NCI-H748 (cell line): ENCODE measurements around the gene MRPL51.
"Not testable (repeated sequence)": the region's sequence is repeated elsewhere in the genome, so short reads cannot be mapped to it uniquely, and the experiment has no call there.

Experiments used
- DNase-seq: peaks from one replicate; lab custom pipeline; 2025; ENCODE audit not compliant: unreplicated experiment; lab: John Stamatoyannopoulos, UW

The MRPL51 gene

DNA sequence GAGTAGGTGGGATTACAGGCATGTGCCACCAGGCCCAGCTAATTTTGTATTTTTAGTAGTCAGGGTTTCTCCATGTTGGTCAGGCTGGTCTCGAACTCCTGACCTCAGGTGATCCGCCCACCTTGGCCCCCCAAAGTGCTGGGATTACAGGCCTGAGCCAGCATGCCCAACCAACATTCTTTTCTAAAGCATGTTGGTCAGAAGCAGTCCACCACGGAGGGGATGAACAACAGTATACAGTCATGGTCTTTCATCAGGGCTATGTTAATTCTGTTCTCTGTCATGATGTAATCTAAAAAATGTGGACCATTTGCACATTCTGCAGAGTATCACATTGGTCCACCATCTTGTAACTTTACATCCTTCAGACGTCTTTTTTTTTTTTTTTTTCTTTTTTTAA, 3.6 kb downstream of the MRPL51 start:
- no peak for DNase-seq

GRCh38 chr12:6488240-6488639, 4.8 kb downstream of the MRPL51 start:
- no peak for DNase-seq

GRCh38 chr12:6478416-6478815, 14.6 kb downstream of the MRPL51 start:
- no peak for DNase-seq

- DNase-seq, result not testable (repeated sequence)
Observed at GRCh38 chr12:6477601-6478377, 15.3 kb downstream of the MRPL51 start.

DNA sequence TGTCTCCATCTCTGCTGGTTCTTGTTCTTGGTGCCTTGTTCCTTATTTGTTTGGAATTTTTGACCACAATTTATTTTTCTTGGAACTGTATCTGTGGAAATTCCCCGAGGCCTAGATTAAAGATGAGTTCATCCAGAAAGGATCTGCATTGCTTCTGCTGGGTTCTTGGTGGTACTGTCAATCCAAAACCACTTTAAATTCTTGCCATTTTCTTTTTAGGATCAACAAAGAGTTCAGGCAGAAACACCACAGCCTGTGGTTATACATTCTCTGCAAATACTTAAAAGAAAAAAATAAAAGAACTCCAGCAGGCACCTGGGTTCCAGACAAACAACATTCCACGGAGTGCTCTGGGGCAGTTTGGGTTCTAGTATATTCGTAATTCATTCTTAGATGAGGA, 16.6 kb downstream of the MRPL51 start:
- DNase-seq, result no peak

- not testable (repeated sequence) for DNase-seq
Observed at GRCh38 chr12:6475233-6475975, 17.7 kb downstream of the MRPL51 start.

DNA sequence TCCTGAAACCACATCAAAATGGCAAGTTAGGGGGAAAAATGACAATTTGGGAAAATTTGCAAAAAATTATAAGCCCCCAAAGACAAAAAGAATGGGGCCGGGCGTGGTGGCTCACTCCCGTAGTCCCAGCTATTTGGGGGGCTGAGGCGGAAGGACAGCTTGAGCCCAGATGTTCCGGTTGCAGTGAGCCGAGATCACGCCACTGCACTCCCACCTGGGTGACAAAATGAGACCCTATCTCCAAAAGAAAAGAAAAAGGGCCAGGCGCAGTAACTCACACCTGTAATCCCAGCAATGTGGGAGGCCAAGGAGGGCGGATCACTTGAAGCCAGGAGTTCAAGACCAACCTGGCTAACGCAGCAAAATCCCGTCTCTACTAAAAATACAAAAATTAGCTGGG, 20.6 kb downstream of the MRPL51 start:
- no peak for DNase-seq

GRCh38 chr12:6471989-6472360, 21.1 kb downstream of the MRPL51 start:
- DNase-seq, result no peak

GRCh38 chr12:6470375-6471163, 22.5 kb downstream of the MRPL51 start, which contains the start of gene VAMP1:
VAMP1 (minus strand) TSS chr12:6470677; CDS start chr12:6470531, 146 bp downstream.
- DNase-seq, result peak; percentile 95

GRCh38 chr12:6469609-6470374, 23.3 kb downstream of the MRPL51 start:
- peak; percentile 17 for DNase-seq

GRCh38 chr12:6469092-6469491, 24.0 kb downstream of the MRPL51 start:
- no peak for DNase-seq

DNA sequence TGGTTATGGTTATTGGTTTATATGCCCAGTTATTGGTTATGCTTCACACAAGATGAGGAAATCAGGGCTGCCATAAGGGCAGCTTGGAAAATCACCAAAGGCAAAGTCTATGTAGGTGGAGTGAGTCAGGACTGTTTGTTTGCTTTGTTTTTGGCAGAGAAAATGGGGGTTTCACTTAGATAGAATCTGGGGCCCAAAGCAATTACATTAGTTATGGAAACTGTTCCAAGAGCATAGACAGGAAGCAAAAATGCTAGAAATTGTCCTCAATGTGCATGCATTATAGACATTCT, 24.8 kb downstream of the MRPL51 start:
- no peak for DNase-seq

- not testable (repeated sequence) for DNase-seq
Observed at GRCh38 chr12:6467571-6468282, 25.3 kb downstream of the MRPL51 start.

GRCh38 chr12:6466751-6467150, 26.3 kb downstream of the MRPL51 start:
- DNase-seq, result not testable (repeated sequence)

DNA sequence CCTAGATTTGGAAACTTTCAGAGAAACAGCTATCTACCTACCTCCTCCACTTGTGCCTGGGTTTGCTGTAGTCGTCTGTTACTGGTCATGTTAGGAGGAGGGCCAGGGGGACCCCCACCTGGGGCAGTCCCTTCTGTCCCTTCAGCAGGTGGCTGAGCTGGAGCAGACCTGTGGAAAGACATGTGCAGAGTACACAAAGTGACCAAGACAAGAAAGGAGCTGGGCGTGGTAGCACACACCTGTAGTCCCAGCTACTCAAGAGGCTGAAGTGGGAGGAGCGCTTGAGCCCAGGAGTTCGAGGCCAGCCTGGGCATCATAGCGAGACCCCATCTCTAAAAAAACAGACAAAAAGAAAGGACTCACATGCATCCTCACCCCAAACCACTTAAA, 26.9 kb downstream of the MRPL51 start:
- no peak for DNase-seq

GRCh38 chr12:6465467-6466183, 27.4 kb downstream of the MRPL51 start:
- DNase-seq, result peak; percentile 57

DNA sequence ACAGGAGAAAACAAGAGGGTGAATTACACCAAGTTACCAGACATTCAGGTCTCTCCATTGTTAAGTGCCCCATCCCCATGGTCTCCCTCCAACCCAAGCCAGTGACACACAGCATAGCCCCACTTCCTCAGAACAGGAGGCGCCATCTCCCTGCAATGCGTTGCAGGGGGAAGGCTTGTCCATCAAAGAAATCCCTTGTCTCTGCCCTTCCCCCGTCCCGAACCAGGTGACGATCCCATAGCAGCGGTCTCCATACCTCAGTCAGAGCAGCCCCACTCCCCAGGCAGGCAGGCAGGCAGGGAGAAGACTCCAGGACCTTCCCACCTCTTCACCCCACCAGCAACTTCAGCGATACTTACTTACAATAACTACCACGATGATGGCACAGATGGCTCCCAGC, 28.5 kb downstream of the MRPL51 start:
- no peak for DNase-seq

DNA sequence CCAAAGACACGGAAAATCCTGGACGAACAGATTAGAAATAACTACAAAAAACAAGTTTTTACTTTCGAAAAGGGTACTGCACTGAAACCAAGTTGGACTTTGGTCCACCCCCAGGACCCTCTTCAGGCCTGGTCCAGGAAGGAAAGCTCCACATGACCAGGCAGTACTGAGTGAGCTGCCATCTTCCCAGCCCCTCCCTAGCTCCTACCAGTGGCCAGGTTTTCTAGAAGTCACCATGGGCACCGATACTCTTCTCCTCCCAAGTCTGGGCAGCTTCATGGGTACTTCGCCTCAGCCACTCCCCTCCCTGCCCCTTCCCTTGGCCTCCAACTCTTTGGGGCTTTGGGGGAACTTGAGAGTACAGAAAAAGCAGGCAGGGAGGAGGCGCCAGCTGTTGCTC, 29.2 kb downstream of the MRPL51 start:
- no peak for DNase-seq

- no peak for DNase-seq
Observed at GRCh38 chr12:6463216-6463615, 29.8 kb downstream of the MRPL51 start.
